GM21423 (cell line): Measurements from ENCODE around the gene HRH2.
"Not testable (repeated sequence)": the region's sequence is repeated elsewhere in the genome, so short reads cannot be mapped to it uniquely, and the experiment has no call there.

ENCODE experiments used
- ATAC-seq: cut with Tn5 transposase; IDR thresholded peaks from one replicate; pipeline ENCODE4 v1.9.1; 2021; ENCODE audit warnings: mild to moderate bottlenecking, moderate library complexity; ENCODE audit not compliant: unreplicated experiment

The HRH2 gene

GRCh38 chr5:175735701-175736100, 77.8 kb downstream of the HRH2 start:
- ATAC-seq = no peak

GRCh38 chr5:175736652-175737051, 78.8 kb downstream of the HRH2 start:
- no peak for ATAC-seq

- ATAC-seq = no peak
These were observed 79.6 kb downstream of the HRH2 start for GRCh38 chr5:175737481-175737880.

- ATAC-seq = no peak
These were observed 80.3 kb downstream of the HRH2 start for GRCh38 chr5:175738126-175738525.

- no peak for ATAC-seq
These were observed 80.8 kb downstream of the HRH2 start for GRCh38 chr5:175738602-175739133.

- ATAC-seq = no peak
These were observed 82.1 kb downstream of the HRH2 start for GRCh38 chr5:175740014-175740413.

GRCh38 chr5:175741556-175741955, 83.7 kb downstream of the HRH2 start:
- ATAC-seq = no peak

GRCh38 chr5:175742290-175742994, 84.6 kb downstream of the HRH2 start:
- no peak for ATAC-seq

GRCh38 chr5:175743676-175744210, 85.9 kb downstream of the HRH2 start:
- no peak for ATAC-seq

GRCh38 chr5:175745210-175745609, 87.3 kb downstream of the HRH2 start:
- ATAC-seq = no peak

- ATAC-seq = no peak
These were observed 89.0 kb downstream of the HRH2 start for GRCh38 chr5:175746851-175747250.

GRCh38 chr5:175747539-175748060, 89.7 kb downstream of the HRH2 start:
- no peak for ATAC-seq

- no peak for ATAC-seq
These were observed 90.8 kb downstream of the HRH2 start for GRCh38 chr5:175748650-175749049.

- ATAC-seq = no peak
These were observed 91.7 kb downstream of the HRH2 start for GRCh38 chr5:175749591-175749990.

GRCh38 chr5:175750511-175750931, 92.7 kb downstream of the HRH2 start:
- no peak for ATAC-seq

- ATAC-seq = no peak
These were observed 93.5 kb downstream of the HRH2 start for GRCh38 chr5:175751369-175751768.

- no peak for ATAC-seq
These were observed 95.1 kb downstream of the HRH2 start for GRCh38 chr5:175752826-175753535.

- ATAC-seq = no peak
These were observed 95.9 kb downstream of the HRH2 start for GRCh38 chr5:175753536-175754402.

GRCh38 chr5:175759991-175760390, 102.1 kb downstream of the HRH2 start:
- not testable (repeated sequence) for ATAC-seq
